ENCODE results near the gene LDB2. TPM values are rescaled to one million over a fixed set of nuclear protein-coding genes. Genes with fewer than 3 reads are reported as not detected.

The LDB2 gene
- total RNA-seq, 4 donors from 2014 or later: 26.4 to 62.7 (median 40.7) TPM

DNA sequence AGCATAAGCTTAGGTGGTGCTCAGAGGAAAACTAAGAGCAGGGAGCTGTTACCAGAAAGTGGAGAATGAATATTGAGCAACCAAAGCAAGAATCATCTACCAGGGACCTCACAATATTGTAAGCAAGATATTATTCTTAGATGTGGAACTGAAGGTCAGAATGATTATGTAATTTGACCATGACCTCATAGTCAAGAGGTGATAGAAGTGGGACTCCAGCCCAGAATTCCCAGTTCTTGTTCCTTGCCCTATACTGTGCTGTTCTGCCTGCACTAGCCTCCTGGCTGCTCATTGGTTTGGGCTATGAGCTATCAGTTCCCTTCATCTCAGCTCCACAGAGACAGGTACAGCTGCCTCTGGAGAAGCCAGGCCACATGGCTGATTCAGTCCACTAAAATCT lies 229.4 kb downstream of the LDB2 start:
- Histone ChIP-seq H3K4me3 (no peak overlapping the region), H3K27me3 (no peaks in the 10 kb centered on the region), H3K9me3 (no peaks in the 10 kb centered on the region), H3K36me3 (no peaks in the 10 kb centered on the region), H3K4me1 (peaks cover 0 to 21% (median 3%) of the 10 kb centered on the region in 4 donors), H3K27ac (peak overlapping the region in 2 of 4 donors; percentile 40 to 43)
- peak in 1 of 2 donors; percentile 73 for DNase-seq (ENCODE audit: low spot score in 2 of 2)
- peak in 1 of 2 donors; percentile 79 for TF ChIP-seq EP300 (IDR thresholded peaks at IDR 0.05)
- TF ChIP-seq CTCF (IDR thresholded peaks at IDR 0.05): no peak
- TF ChIP-seq POLR2A (IDR thresholded peaks at IDR 0.05): no peak

GRCh38 chr4:16668488-16668887 lies 230.0 kb downstream of the LDB2 start:
- no peak for DNase-seq (ENCODE audit: low spot score in 2 of 2)
- no peak for TF ChIP-seq POLR2A (IDR thresholded peaks at IDR 0.05)
- TF ChIP-seq CTCF (IDR thresholded peaks at IDR 0.05): no peak
- TF ChIP-seq EP300 (IDR thresholded peaks at IDR 0.05): no peak
- no peaks in the 10 kb centered on the region for H3K36me3 ChIP-seq
- no peaks in the 10 kb centered on the region for H3K27me3 ChIP-seq
- 57% methylated on average over 1 of the region's 1 CpG for WGBS, 2 donors
- H3K4me1 ChIP-seq: peaks cover 0 to 21% (median 3%) of the 10 kb centered on the region in 4 donors
- no peaks in the 10 kb centered on the region for H3K9me3 ChIP-seq
- H3K4me3 ChIP-seq: no peak overlapping the region
- H3K27ac ChIP-seq: peak overlapping the region in 2 of 4 donors; percentile 40 to 43

- Histone ChIP-seq H3K36me3 (no peaks in the 10 kb centered on the region), H3K27me3 (no peaks in the 10 kb centered on the region), H3K4me3 (no peak overlapping the region), H3K27ac (no peak overlapping the region), H3K9me3 (no peaks in the 10 kb centered on the region), H3K4me1 (peaks cover 0 to 21% (median 3%) of the 10 kb centered on the region in 4 donors)
- TF ChIP-seq EP300 (IDR thresholded peaks at IDR 0.05): no peak
- TF ChIP-seq CTCF (IDR thresholded peaks at IDR 0.05): no peak
- TF ChIP-seq POLR2A (IDR thresholded peaks at IDR 0.05): no peak
- WGBS, 2 donors: 89 to 99% methylated on average over 3 of the region's 3 CpGs
- no peak for DNase-seq (ENCODE audit: low spot score in 2 of 2)
Measured at GRCh38 chr4:16667464-16667863, 231.0 kb downstream of the LDB2 start.

- Histone ChIP-seq H3K27ac (no peak overlapping the region), H3K4me1 (peaks cover 0 to 9% (median 3%) of the 10 kb centered on the region in 4 donors), H3K27me3 (no peaks in the 10 kb centered on the region), H3K9me3 (no peaks in the 10 kb centered on the region), H3K4me3 (no peak overlapping the region), H3K36me3 (no peaks in the 10 kb centered on the region)
- TF ChIP-seq EP300 (IDR thresholded peaks at IDR 0.05): no peak
- no peak for TF ChIP-seq CTCF (IDR thresholded peaks at IDR 0.05)
- TF ChIP-seq POLR2A (IDR thresholded peaks at IDR 0.05): no peak
- no peak for DNase-seq (ENCODE audit: low spot score in 2 of 2)
- WGBS, 2 donors: 75 to 78% methylated on average over 12 of the region's 12 CpGs
Measured at GRCh38 chr4:16665942-16666551, 232.4 kb downstream of the LDB2 start.

GRCh38 chr4:16663732-16664131 lies 234.7 kb downstream of the LDB2 start:
- DNase-seq (ENCODE audit: low spot score in 2 of 2): peak in 1 of 2 donors; percentile 29
- no peak overlapping the region for H3K4me3 ChIP-seq
- H3K9me3 ChIP-seq: no peaks in the 10 kb centered on the region
- TF ChIP-seq EP300 (IDR thresholded peaks at IDR 0.05) (no peak), POLR2A (IDR thresholded peaks at IDR 0.05) (no peak), CTCF (IDR thresholded peaks at IDR 0.05) (no peak)
- H3K36me3 ChIP-seq: no peaks in the 10 kb centered on the region
- no peak overlapping the region for H3K27ac ChIP-seq
- peaks cover 0 to 9% (median 2%) of the 10 kb centered on the region in 4 donors for H3K4me1 ChIP-seq
- no peaks in the 10 kb centered on the region for H3K27me3 ChIP-seq

Measured in tibial nerve (tissue), 4 donors.